Liver (tissue), 9 donors: ENCODE data around the gene SLC17A2. TPM values are rescaled to one million over a fixed set of nuclear protein-coding genes. Genes with fewer than 3 reads are reported as not detected.
A peak's percentile ranks its signal among the peaks of the same experiment; 100 is the strongest.

ENCODE experiments used
- DNase-seq: peaks from one replicate; pipeline ENCODE4 v3.0.0-alpha.2; 2017; ENCODE audit warnings: low spot score
- H3K27ac ChIP-seq, 2 donors: one replicate each; pipeline ENCODE4 v1.7.0; 2013; ENCODE audit warnings: inconsistent platforms in 2 of 2, low read length in 2 of 2, control low read depth in 1 of 2, low read depth in 1 of 2, mild to moderate bottlenecking in 1 of 2
- H3K27me3 ChIP-seq, 4 donors: one replicate each; pipeline versions ENCODE4 v1.6.1 to v1.7.0; 2013; ENCODE audit warnings: low read length in 3 of 4, inconsistent platforms in 1 of 4, mild to moderate bottlenecking in 1 of 4, moderate library complexity in 1 of 4; ENCODE audit not compliant: control insufficient read depth in 4 of 4, insufficient read depth in 4 of 4
- H3K36me3 ChIP-seq, 4 donors: one replicate each; pipeline versions ENCODE4 v1.6.1 to v1.7.0; 2013; ENCODE audit warnings: low read length in 3 of 4, mild to moderate bottlenecking in 3 of 4, low read depth in 1 of 4, moderate library complexity in 1 of 4; ENCODE audit not compliant: control insufficient read depth in 4 of 4, insufficient read depth in 3 of 4
- H3K4me1 ChIP-seq, 4 donors: one replicate each; pipeline versions ENCODE4 v1.6.1 to v1.7.0; 2013; ENCODE audit warnings: low read length in 3 of 4, mild to moderate bottlenecking in 3 of 4, moderate library complexity in 1 of 4; ENCODE audit not compliant: control insufficient read depth in 4 of 4, insufficient read depth in 4 of 4
- H3K4me3 ChIP-seq, 3 donors: one replicate each; pipeline versions ENCODE4 v1.6.1 to v1.7.0; 2013; ENCODE audit warnings: low read length in 3 of 3, control low read depth in 1 of 3, low read depth in 1 of 3, mild to moderate bottlenecking in 1 of 3
- H3K9ac ChIP-seq, 2 donors: one replicate each; pipeline ENCODE4 v1.7.0; 2013; ENCODE audit warnings: low read length in 2 of 2, mild to moderate bottlenecking in 2 of 2, moderate library complexity in 2 of 2, control low read depth in 1 of 2, low read depth in 1 of 2
- H3K9me3 ChIP-seq, 4 donors: one replicate each; pipeline versions ENCODE4 v1.6.1 to v1.7.0; 2013; ENCODE audit warnings: low read length in 3 of 4; ENCODE audit not compliant: control insufficient read depth in 4 of 4
- EGR1 ChIP-seq, 2 donors: IDR thresholded peaks; 2 replicates each; pipeline ENCODE4 v1.6.1; 2016 to 2018; ENCODE audit warnings: antibody characterized with exemption in 2 of 2, low read depth in 2 of 2
- FOXA1 ChIP-seq: IDR thresholded peaks from 2 replicates; pipeline ENCODE4 v1.6.1; 2016; ENCODE audit warnings: antibody characterized with exemption
- FOXA2 ChIP-seq: IDR thresholded peaks from 2 replicates; pipeline ENCODE4 v1.6.1; 2016; ENCODE audit warnings: antibody characterized with exemption
- GABPA ChIP-seq, 2 donors: IDR thresholded peaks in 1 of 2; conservative IDR thresholded peaks in 1 of 2; 2 replicates each; pipeline ENCODE4 v1.6.1; 2016; ENCODE audit warnings: antibody characterized with exemption in 2 of 2, mild to moderate bottlenecking in 1 of 2, moderate library complexity in 1 of 2
- HNF4A ChIP-seq, 2 donors: conservative IDR thresholded peaks; 2 replicates each; pipeline ENCODE4 v1.6.1; 2016; ENCODE audit warnings: antibody characterized with exemption in 2 of 2, mild to moderate bottlenecking in 2 of 2
- JUND ChIP-seq, 2 donors: IDR thresholded peaks; 2 replicates each; pipeline ENCODE4 v1.6.1; 2016; ENCODE audit warnings: antibody characterized with exemption in 2 of 2
- NR2F2 ChIP-seq: IDR thresholded peaks from 2 replicates; pipeline ENCODE4 v1.6.1; 2016; ENCODE audit warnings: antibody characterized with exemption
- RAD21 ChIP-seq, 2 donors: IDR thresholded peaks; 2 replicates each; pipeline ENCODE4 v1.6.1; 2016; ENCODE audit warnings: antibody characterized with exemption in 2 of 2, mild to moderate bottlenecking in 2 of 2
- RXRA ChIP-seq, 2 donors: IDR thresholded peaks; 2 replicates each; pipeline ENCODE4 v1.6.1; 2017 to 2018; ENCODE audit warnings: antibody characterized with exemption in 2 of 2, mild to moderate bottlenecking in 1 of 2
- SP1 ChIP-seq: IDR thresholded peaks from 2 replicates; pipeline ENCODE4 v1.6.1; 2018; ENCODE audit warnings: antibody characterized with exemption, mild to moderate bottlenecking
- TAF1 ChIP-seq: conservative IDR thresholded peaks from 2 replicates; pipeline ENCODE4 v1.6.1; 2016; ENCODE audit warnings: antibody characterized with exemption, mild to moderate bottlenecking
- YY1 ChIP-seq: IDR thresholded peaks from 2 replicates; pipeline ENCODE4 v1.6.1; 2016; ENCODE audit warnings: antibody characterized with exemption, mild to moderate bottlenecking
- WGBS: extraction: QIAGEN DNeasy Blood & Tissue Kit; methylation state at CpG from one replicate; pipeline ENCODE4 v1.1.7; 2013; 5-methylcytosine and 5-hydroxymethylcytosine counted together
- polyA plus RNA-seq, 2 donors: library from polyadenylated mRNA; stranded (reverse) in 1 of 2; unstranded in 1 of 2; fragments of 200-250 nt in 1 of 2; fragments of >200 nt in 1 of 2; fragmentation: Nextera tagmentation in 1 of 2; extraction: Ambion mirVana in 1 of 2; gene quantifications; one replicate each; pipeline versions ENCODE4 v1.2.1 to v1.2.3, GENCODE V29; 2013 to 2015
- total RNA-seq, 2 donors: library from RNA; depleted of rRNA; stranded (reverse); fragments of >200 nt; gene quantifications; one replicate each; pipeline ENCODE4 v1.2.3, GENCODE V29; 2014
- TF ChIP-seq, protein P1 (sequence below): IDR thresholded peaks from 2 replicates; pipeline ENCODE4 v1.6.1; 2016; ENCODE audit warnings: antibody characterized with exemption
- TF ChIP-seq, protein P2 (sequence below): fragments of 150-350 bp; IDR thresholded peaks from 2 replicates; pipeline ENCODE4 v1.5.1; 2017; ENCODE audit warnings: improper control_type of control experiment, low read depth, low read length; ENCODE audit not compliant: missing input control
- TF ChIP-seq, protein P3 (sequence below): IDR thresholded peaks from 2 replicates; pipeline ENCODE4 v1.6.1; 2016; ENCODE audit warnings: antibody characterized with exemption
- TF ChIP-seq, protein P4 (sequence below): IDR thresholded peaks from 2 replicates; pipeline ENCODE4 v1.6.1; 2016; ENCODE audit warnings: antibody characterized with exemption, mild to moderate bottlenecking
- donor health status: healthy.
- donor health status: healthy.
- donor health status: healthy.
- donor health status: healthy.
- donor health status: healthy.

SLC17A2 gene
- total and polyA plus RNA-seq, 4 donors, result 26.2 to 88.1 (median 37.8) TPM

DNA sequence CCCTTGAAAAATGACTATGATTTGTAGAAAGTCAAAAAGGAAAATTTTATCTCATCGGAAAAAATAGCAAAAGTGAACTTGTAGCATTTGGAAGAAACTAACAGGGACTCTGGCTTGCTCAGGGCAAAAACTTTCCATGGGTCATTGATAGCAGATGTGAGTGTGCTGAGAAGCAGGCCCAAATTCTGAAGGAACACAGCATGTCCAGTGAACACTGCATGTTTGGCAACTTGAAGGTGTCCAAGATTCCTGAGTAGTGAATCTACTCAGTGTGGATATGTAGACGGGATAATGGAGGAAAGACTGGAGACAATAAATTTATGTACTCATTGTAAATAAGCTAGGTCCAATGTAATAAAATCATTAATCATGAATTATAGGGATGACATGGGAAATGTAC lies 8.2 kb downstream of the SLC17A2 start:
- Histone ChIP-seq H3K4me1 (peaks cover 8 to 37% (median 12%) of the 10 kb centered on the region in 4 donors), H3K27ac (no peak overlapping the region), H3K4me3 (no peak overlapping the region), H3K9me3 (no peaks in the 10 kb centered on the region), H3K9ac (no peak overlapping the region), H3K27me3 (no peaks in the 10 kb centered on the region), H3K36me3 (peaks cover 2 to 44% (median 23%) of the 10 kb centered on the region in 4 donors)
- 86% methylated on average over 2 of the region's 2 CpGs for WGBS
- DNase-seq, result no peak
- TF ChIP-seq FOXA2 (no peak), GABPA (IDR thresholded peaks at IDR 0.05 in 1 of 2, conservative IDR thresholded peaks at IDR 0.05 in 1 of 2) (no peak), JUND (IDR thresholded peaks at IDR 0.05) (no peak), SP1 (no peak), FOXA1 (no peak), RXRA (IDR thresholded peaks at IDR 0.05) (no peak), EGR1 (IDR thresholded peaks at IDR 0.05; ENCODE audit: low read depth in 2 of 2) (no peak), NR2F2 (no peak), YY1 (no peak), TAF1 (no peak), HNF4A (conservative IDR thresholded peaks at IDR 0.05) (no peak)
- TF ChIP-seq, protein P1, sequence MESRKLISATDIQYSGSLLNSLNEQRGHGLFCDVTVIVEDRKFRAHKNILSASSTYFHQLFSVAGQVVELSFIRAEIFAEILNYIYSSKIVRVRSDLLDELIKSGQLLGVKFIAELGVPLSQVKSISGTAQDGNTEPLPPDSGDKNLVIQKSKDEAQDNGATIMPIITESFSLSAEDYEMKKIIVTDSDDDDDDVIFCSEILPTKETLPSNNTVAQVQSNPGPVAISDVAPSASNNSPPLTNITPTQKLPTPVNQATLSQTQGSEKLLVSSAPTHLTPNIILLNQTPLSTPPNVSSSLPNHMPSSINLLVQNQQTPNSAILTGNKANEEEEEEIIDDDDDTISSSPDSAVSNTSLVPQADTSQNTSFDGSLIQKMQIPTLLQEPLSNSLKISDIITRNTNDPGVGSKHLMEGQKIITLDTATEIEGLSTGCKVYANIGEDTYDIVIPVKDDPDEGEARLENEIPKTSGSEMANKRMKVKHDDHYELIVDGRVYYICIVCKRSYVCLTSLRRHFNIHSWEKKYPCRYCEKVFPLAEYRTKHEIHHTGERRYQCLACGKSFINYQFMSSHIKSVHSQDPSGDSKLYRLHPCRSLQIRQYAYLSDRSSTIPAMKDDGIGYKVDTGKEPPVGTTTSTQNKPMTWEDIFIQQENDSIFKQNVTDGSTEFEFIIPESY, result no peak
- TF ChIP-seq, protein P2, sequence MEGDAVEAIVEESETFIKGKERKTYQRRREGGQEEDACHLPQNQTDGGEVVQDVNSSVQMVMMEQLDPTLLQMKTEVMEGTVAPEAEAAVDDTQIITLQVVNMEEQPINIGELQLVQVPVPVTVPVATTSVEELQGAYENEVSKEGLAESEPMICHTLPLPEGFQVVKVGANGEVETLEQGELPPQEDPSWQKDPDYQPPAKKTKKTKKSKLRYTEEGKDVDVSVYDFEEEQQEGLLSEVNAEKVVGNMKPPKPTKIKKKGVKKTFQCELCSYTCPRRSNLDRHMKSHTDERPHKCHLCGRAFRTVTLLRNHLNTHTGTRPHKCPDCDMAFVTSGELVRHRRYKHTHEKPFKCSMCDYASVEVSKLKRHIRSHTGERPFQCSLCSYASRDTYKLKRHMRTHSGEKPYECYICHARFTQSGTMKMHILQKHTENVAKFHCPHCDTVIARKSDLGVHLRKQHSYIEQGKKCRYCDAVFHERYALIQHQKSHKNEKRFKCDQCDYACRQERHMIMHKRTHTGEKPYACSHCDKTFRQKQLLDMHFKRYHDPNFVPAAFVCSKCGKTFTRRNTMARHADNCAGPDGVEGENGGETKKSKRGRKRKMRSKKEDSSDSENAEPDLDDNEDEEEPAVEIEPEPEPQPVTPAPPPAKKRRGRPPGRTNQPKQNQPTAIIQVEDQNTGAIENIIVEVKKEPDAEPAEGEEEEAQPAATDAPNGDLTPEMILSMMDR, result no peak
- TF ChIP-seq, protein P3, sequence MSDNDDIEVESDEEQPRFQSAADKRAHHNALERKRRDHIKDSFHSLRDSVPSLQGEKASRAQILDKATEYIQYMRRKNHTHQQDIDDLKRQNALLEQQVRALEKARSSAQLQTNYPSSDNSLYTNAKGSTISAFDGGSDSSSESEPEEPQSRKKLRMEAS, result no peak

DNA sequence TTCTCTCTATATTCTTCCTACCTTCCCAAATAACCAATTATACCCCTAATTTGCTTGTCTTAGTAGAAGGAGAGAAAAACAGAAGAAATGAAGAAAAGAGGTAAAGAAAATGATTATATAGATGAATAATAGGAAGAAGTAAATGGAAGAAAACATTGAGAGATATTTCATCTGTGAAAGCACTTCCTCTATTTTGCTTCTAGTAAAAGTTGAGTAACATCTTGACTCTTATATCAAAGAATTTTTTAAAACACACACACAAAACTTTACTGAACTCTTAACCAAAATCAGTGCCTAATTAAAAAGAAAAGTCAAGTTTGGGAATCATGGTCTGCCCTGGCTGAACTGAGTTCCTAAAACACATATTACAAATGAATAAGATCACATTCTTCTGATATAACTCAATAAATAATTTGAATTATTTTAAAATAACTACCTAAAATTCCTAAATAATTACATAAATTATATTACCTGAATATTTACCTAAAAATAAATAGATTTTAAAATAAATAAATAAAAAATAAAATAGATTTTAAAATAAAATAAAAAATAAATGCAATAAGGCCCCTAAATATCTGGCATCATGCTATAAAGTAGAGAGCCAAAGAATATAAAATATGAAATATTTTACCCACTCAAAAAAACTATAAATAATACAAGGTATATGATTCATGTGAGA lies 8.8 kb downstream of the SLC17A2 start:
- H3K4me1 ChIP-seq, result peaks cover 6 to 31% (median 12%) of the 10 kb centered on the region in 4 donors
- TF ChIP-seq HNF4A (conservative IDR thresholded peaks at IDR 0.05), result no peak
- TF ChIP-seq RXRA (IDR thresholded peaks at IDR 0.05), result no peak
- TF ChIP-seq NR2F2, result no peak
- H3K9ac ChIP-seq, result no peak overlapping the region
- no peak overlapping the region for H3K27ac ChIP-seq
- H3K4me3 ChIP-seq, result no peak overlapping the region
- H3K36me3 ChIP-seq, result peaks cover 5 to 50% (median 26%) of the 10 kb centered on the region in 4 donors
- DNase-seq, result no peak
- H3K27me3 ChIP-seq, result no peaks in the 10 kb centered on the region
- H3K9me3 ChIP-seq, result no peaks in the 10 kb centered on the region

DNA sequence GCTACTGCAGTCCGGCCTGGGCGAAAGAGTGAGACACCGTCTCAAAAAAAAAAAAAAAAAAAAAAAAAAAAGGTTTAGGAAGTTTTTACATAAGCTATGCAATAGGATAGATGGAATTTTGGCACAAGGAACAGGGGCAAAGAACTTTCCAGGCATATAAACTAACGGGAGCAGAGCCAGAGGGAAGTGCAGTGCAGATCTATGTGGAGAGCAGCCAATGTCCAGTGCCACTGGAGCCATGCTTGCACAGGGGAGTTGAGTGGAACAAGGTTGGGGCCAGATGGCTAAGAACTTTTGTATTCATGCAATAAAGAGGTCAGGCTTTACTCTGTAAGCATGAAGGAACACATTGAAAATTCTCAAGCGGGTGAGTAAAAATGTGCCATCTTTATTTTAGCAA lies 10.8 kb downstream of the SLC17A2 start:
- H3K9ac ChIP-seq, result no peak overlapping the region
- H3K36me3 ChIP-seq, result peaks cover 8 to 65% (median 32%) of the 10 kb centered on the region in 4 donors
- H3K9me3 ChIP-seq, result no peaks in the 10 kb centered on the region
- H3K4me1 ChIP-seq, result peaks cover 9 to 30% (median 13%) of the 10 kb centered on the region in 4 donors
- DNase-seq, result no peak
- no peak overlapping the region for H3K27ac ChIP-seq
- H3K4me3 ChIP-seq, result no peak overlapping the region
- 49% methylated on average over 5 of the region's 5 CpGs for WGBS
- no peaks in the 10 kb centered on the region for H3K27me3 ChIP-seq
- TF ChIP-seq JUND (IDR thresholded peaks at IDR 0.05) (peak in 1 of 2 donors; percentile 27), NR2F2 (no peak), HNF4A (conservative IDR thresholded peaks at IDR 0.05) (peak; percentile 72 to 73), GABPA (IDR thresholded peaks at IDR 0.05 in 1 of 2, conservative IDR thresholded peaks at IDR 0.05 in 1 of 2) (no peak), SP1 (peak; percentile 56), FOXA1 (no peak), FOXA2 (peak; percentile 6), RXRA (IDR thresholded peaks at IDR 0.05) (peak; percentile 81 to 82), EGR1 (IDR thresholded peaks at IDR 0.05; ENCODE audit: low read depth in 2 of 2) (peak in 1 of 2 donors; percentile 61), RAD21 (IDR thresholded peaks at IDR 0.05) (peak; percentile 13 to 44)
- TF ChIP-seq, protein P1, result no peak
- TF ChIP-seq, protein P4, sequence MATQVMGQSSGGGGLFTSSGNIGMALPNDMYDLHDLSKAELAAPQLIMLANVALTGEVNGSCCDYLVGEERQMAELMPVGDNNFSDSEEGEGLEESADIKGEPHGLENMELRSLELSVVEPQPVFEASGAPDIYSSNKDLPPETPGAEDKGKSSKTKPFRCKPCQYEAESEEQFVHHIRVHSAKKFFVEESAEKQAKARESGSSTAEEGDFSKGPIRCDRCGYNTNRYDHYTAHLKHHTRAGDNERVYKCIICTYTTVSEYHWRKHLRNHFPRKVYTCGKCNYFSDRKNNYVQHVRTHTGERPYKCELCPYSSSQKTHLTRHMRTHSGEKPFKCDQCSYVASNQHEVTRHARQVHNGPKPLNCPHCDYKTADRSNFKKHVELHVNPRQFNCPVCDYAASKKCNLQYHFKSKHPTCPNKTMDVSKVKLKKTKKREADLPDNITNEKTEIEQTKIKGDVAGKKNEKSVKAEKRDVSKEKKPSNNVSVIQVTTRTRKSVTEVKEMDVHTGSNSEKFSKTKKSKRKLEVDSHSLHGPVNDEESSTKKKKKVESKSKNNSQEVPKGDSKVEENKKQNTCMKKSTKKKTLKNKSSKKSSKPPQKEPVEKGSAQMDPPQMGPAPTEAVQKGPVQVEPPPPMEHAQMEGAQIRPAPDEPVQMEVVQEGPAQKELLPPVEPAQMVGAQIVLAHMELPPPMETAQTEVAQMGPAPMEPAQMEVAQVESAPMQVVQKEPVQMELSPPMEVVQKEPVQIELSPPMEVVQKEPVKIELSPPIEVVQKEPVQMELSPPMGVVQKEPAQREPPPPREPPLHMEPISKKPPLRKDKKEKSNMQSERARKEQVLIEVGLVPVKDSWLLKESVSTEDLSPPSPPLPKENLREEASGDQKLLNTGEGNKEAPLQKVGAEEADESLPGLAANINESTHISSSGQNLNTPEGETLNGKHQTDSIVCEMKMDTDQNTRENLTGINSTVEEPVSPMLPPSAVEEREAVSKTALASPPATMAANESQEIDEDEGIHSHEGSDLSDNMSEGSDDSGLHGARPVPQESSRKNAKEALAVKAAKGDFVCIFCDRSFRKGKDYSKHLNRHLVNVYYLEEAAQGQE, result peak; percentile 18
